OCI-LY1 (cell line): ENCODE data around the gene TNRC6C.

Source experiments
- H2AFZ ChIP-seq: fragments of 200-600 bp; sonication (generic), shearing (Covaris generic); 2 replicates; pipeline ENCODE4 v1.6.0; 2014; ENCODE audit warnings: antibody characterized with exemption, mild to moderate bottlenecking, low read length
- H3F3A ChIP-seq: fragments of 200-600 bp; sonication (generic), shearing (Covaris generic); 2 replicates; pipeline ENCODE4 v1.6.0; 2014; ENCODE audit warnings: mild to moderate bottlenecking, antibody characterized with exemption, low read length, moderate library complexity; ENCODE audit not compliant: insufficient read depth
- H3K27ac ChIP-seq: fragments of 200-600 bp; sonication (generic); 2 replicates; pipeline ENCODE4 v1.5.1; 2014; ENCODE audit warnings: low read length, mixed run types, mild to moderate bottlenecking, low read depth; ENCODE audit not compliant: poor library complexity, severe bottlenecking
- H3K27me3 ChIP-seq: fragments of 200-600 bp; sonication (generic); 2 replicates; pipeline ENCODE4 v1.6.0; 2014; ENCODE audit warnings: antibody characterized with exemption, mild to moderate bottlenecking, low read length, moderate library complexity; ENCODE audit not compliant: insufficient read depth
- H3K36me3 ChIP-seq: fragments of 200-600 bp; sonication (generic); 2 replicates; pipeline ENCODE4 v1.6.1; 2014; ENCODE audit warnings: mild to moderate bottlenecking, antibody characterized with exemption, low read length, moderate library complexity, mixed read lengths; ENCODE audit not compliant: insufficient read depth
- H3K4me1 ChIP-seq: fragments of 200-600 bp; sonication (generic); 2 replicates; pipeline ENCODE4 v1.5.1; 2014; ENCODE audit warnings: mild to moderate bottlenecking, low read length, moderate library complexity; ENCODE audit not compliant: insufficient read depth, severe bottlenecking
- H3K4me2 ChIP-seq: fragments of 200-600 bp; sonication (generic), shearing (Covaris generic); 2 replicates; pipeline ENCODE4 v1.6.1; 2014; ENCODE audit warnings: low read length
- H3K4me3 ChIP-seq: fragments of 200-600 bp; sonication (generic); 2 replicates; pipeline ENCODE4 v1.5.1; 2014; ENCODE audit warnings: low read length, low read depth, mild to moderate bottlenecking, mixed read lengths; ENCODE audit not compliant: poor library complexity, severe bottlenecking
- H3K79me2 ChIP-seq: fragments of 200-600 bp; shearing (Covaris generic); 2 replicates; pipeline ENCODE4 v1.6.1; 2016; ENCODE audit warnings: mixed run types, low read length, mixed read lengths; ENCODE audit not compliant: insufficient read depth
- H3K9ac ChIP-seq: fragments of 200-600 bp; sonication (generic), shearing (Covaris generic); 2 replicates; pipeline ENCODE4 v1.6.1; 2014; ENCODE audit warnings: mild to moderate bottlenecking, low read length, mixed read lengths
- H3K9me2 ChIP-seq: fragments of 200-600 bp; sonication (generic), shearing (Covaris generic); 2 replicates; pipeline ENCODE4 v1.6.1; 2014; ENCODE audit warnings: low read depth, mild to moderate bottlenecking, low read length, mixed read lengths
- H3K9me3 ChIP-seq: fragments of 200-600 bp; shearing (Covaris generic); 2 replicates; pipeline ENCODE4 v1.6.1; 2014; ENCODE audit warnings: low read length, mixed read lengths
- H4K20me1 ChIP-seq: fragments of 200-600 bp; sonication (generic), shearing (Covaris generic); 2 replicates; pipeline ENCODE4 v1.6.0; 2016; ENCODE audit warnings: mild to moderate bottlenecking, low read length; ENCODE audit not compliant: insufficient read depth
- CTCF ChIP-seq: fragments of 200-600 bp; sonication (generic), shearing (Covaris generic); IDR thresholded peaks from 2 replicates; pipeline ENCODE4 v1.5.1; 2017; ENCODE audit warnings: mild to moderate bottlenecking, antibody characterized with exemption, low read length, moderate library complexity, mixed read lengths
- EZH2 ChIP-seq: fragments of 200-600 bp; sonication (generic), shearing (Covaris generic); IDR thresholded peaks from 2 replicates; pipeline ENCODE4 v1.8.0; 2017; ENCODE audit warnings: borderline replicate concordance, mixed run types, mild to moderate bottlenecking, antibody characterized with exemption, low read length, moderate library complexity, mixed read lengths

Gene TNRC6C

GRCh38 chr17:78019367-78019975 is 61.0 kb downstream of the TNRC6C start:
- Histone ChIP-seq H3K9ac (no peak overlapping the region), H3K36me3 (no peaks in the 10 kb centered on the region), H3F3A (no peaks in the 10 kb centered on the region), H4K20me1 (no peaks in the 10 kb centered on the region), H3K27me3 (no peaks in the 10 kb centered on the region), H2AFZ (no peak overlapping the region), H3K27ac (no peak overlapping the region), H3K4me2 (no peak overlapping the region), H3K9me3 (no peaks in the 10 kb centered on the region), H3K9me2 (no peaks in the 10 kb centered on the region), H3K4me3 (no peak overlapping the region), H3K79me2 (no peaks in the 10 kb centered on the region), H3K4me1 (no peaks in the 10 kb centered on the region)
- TF ChIP-seq EZH2 (no peak), CTCF (peak; percentile 65)

GRCh38 chr17:78019976-78020716 is 61.6 kb downstream of the TNRC6C start:
- Histone ChIP-seq H3K79me2 (no peaks in the 10 kb centered on the region), H3K9me2 (no peaks in the 10 kb centered on the region), H2AFZ (no peak overlapping the region), H3F3A (no peaks in the 10 kb centered on the region), H3K9ac (no peak overlapping the region), H3K27ac (no peak overlapping the region), H4K20me1 (no peaks in the 10 kb centered on the region), H3K4me2 (no peak overlapping the region), H3K27me3 (no peaks in the 10 kb centered on the region), H3K9me3 (no peaks in the 10 kb centered on the region), H3K4me3 (no peak overlapping the region), H3K4me1 (no peaks in the 10 kb centered on the region), H3K36me3 (no peaks in the 10 kb centered on the region)
- no peak for TF ChIP-seq CTCF
- TF ChIP-seq EZH2: no peak

GRCh38 chr17:78020717-78021108 is 62.2 kb downstream of the TNRC6C start:
- no peak overlapping the region for H2AFZ ChIP-seq
- H4K20me1 ChIP-seq: no peaks in the 10 kb centered on the region
- no peaks in the 10 kb centered on the region for H3K9me2 ChIP-seq
- H3K9me3 ChIP-seq: no peaks in the 10 kb centered on the region
- no peak for TF ChIP-seq EZH2
- TF ChIP-seq CTCF: no peak
- H3K9ac ChIP-seq: no peak overlapping the region
- H3K36me3 ChIP-seq: no peaks in the 10 kb centered on the region
- H3K4me1 ChIP-seq: no peaks in the 10 kb centered on the region
- H3K4me3 ChIP-seq: no peak overlapping the region
- no peak overlapping the region for H3K4me2 ChIP-seq
- H3K79me2 ChIP-seq: no peaks in the 10 kb centered on the region
- no peak overlapping the region for H3K27ac ChIP-seq
- H3K27me3 ChIP-seq: no peaks in the 10 kb centered on the region
- no peaks in the 10 kb centered on the region for H3F3A ChIP-seq
